Heart left ventricle (tissue), 13 donors: ENCODE data around the gene ANTKMT.

ENCODE experiments used
- POLR2A ChIP-seq, 2 donors: fragments of 450-650 bp; IDR thresholded peaks; one replicate each; pipeline ENCODE4 v1.6.1; 2017; ENCODE audit warnings: antibody characterized with exemption in 2 of 2, mild to moderate bottlenecking in 2 of 2, moderate library complexity in 2 of 2
- TF ChIP-seq, protein P1 (sequence below), 12 donors: fragments of 200-600 bp; sonication (generic) in 4 of 12; IDR thresholded peaks; one replicate each; pipeline versions ENCODE4 v1.5.0 to v1.8.0; 2018 to 2022; ENCODE audit warnings: antibody characterized with exemption in 12 of 12, mild to moderate bottlenecking in 5 of 12
- donor health status: ischemic (EF 13 %, LVEDD 7.1; RV severe dilation, severe dysfunction).
- donor health status: DM: no; HTN: yes; CAD: no.
- donor health status: DM: no; HTN: no; CAD: no.
- donor health status: ischemic (EF 25% LVEDD 6.9; RV normal size, moderate dysfunction).
- donor health status: ischemic (EF 25% LVEDD 5.7; RV mildly dilated, moderate dysfunction).
- donor health status: ischemic (EF 35%, LVEDD 5.7; RV mildly dilated, moderate dysfunction).
- donor health status: nonischemic (EF 11% LVEDD 7.7; RV severe dilation, severe dysfunction).
- donor health status: DM: yes; HTN: yes; CAD: no.
- donor health status: PGD.
- donor health status: ischemic (EF 29% LVEDD 5.4; RV normal size, mild dysfunction).
- donor health status: nonischemic (EF 23%, LVEDD 6.1; RV moderate dilation, normal function).

GRCh38 chr16:734981-735881 lies 14.3 kb downstream of the ANTKMT start:
- TF ChIP-seq, protein P1, sequence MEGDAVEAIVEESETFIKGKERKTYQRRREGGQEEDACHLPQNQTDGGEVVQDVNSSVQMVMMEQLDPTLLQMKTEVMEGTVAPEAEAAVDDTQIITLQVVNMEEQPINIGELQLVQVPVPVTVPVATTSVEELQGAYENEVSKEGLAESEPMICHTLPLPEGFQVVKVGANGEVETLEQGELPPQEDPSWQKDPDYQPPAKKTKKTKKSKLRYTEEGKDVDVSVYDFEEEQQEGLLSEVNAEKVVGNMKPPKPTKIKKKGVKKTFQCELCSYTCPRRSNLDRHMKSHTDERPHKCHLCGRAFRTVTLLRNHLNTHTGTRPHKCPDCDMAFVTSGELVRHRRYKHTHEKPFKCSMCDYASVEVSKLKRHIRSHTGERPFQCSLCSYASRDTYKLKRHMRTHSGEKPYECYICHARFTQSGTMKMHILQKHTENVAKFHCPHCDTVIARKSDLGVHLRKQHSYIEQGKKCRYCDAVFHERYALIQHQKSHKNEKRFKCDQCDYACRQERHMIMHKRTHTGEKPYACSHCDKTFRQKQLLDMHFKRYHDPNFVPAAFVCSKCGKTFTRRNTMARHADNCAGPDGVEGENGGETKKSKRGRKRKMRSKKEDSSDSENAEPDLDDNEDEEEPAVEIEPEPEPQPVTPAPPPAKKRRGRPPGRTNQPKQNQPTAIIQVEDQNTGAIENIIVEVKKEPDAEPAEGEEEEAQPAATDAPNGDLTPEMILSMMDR (IDR thresholded peaks at IDR 0.05) = no peak
- no peak for TF ChIP-seq POLR2A (IDR thresholded peaks at IDR 0.05)
